ENCODE data around the gene DMAC2. TPM values are rescaled to one million over a fixed set of nuclear protein-coding genes. Genes with fewer than 3 reads are reported as not detected.

The DMAC2 gene
- total and polyA plus RNA-seq, 2 experiments from 2014 or later, result 77.2 to 86.5 TPM

- H3K4me3 ChIP-seq, result no peak overlapping the region
- no peaks in the 10 kb centered on the region for H4K20me1 ChIP-seq (replicated peaks; ENCODE audit: insufficient read depth)
- ATAC-seq (no peak), DNase-seq (ENCODE audit: low spot score) (no peak)
- Mint-ChIP-seq H3K4me1 (no peaks in the 10 kb centered on the region), H3K4me3 (no peak overlapping the region), H3K27ac (no peak overlapping the region), H3K36me3 (ENCODE audit: low read depth) (no peaks in the 10 kb centered on the region; the same call in 1 of the 3 replicates), H3K9me3 (peaks cover 57% of the 10 kb centered on the region), H3K27me3 (ENCODE audit: insufficient read depth, low read depth, poor library complexity) (peaks cover 9% of the 10 kb centered on the region)
- no peaks in the 10 kb centered on the region for H3K4me1 ChIP-seq (ENCODE audit: insufficient read depth)
- no peak overlapping the region for H3K4me2 ChIP-seq
- H3K27me3 ChIP-seq (ENCODE audit: insufficient read depth), result no peaks in the 10 kb centered on the region
- no peaks in the 10 kb centered on the region for H3F3A ChIP-seq (replicated peaks; ENCODE audit: low read depth)
- H3K9me2 ChIP-seq (ENCODE audit: insufficient read depth), result peaks cover 8% of the 10 kb centered on the region; the same call in 1 of the 2 replicates
- no peaks in the 10 kb centered on the region for H3K79me2 ChIP-seq (replicated peaks; ENCODE audit: insufficient read depth)
- H2AFZ ChIP-seq, result no peak overlapping the region
- H3K36me3 ChIP-seq (ENCODE audit: insufficient read depth), result no peaks in the 10 kb centered on the region
- TF ChIP-seq CREB1 (CRISPR knock-in tag; IDR thresholded peaks at IDR 0.05; ENCODE audit: low read depth) (no peak), STAT1 (IDR thresholded peaks at IDR 0.05; ENCODE audit: unreplicated experiment) (no peak), ZNF331 (CRISPR knock-in tag; IDR thresholded peaks at IDR 0.05; ENCODE audit: low read depth) (no peak), REST (IDR thresholded peaks at IDR 0.05; ENCODE audit: unreplicated experiment) (no peak), POLR2AphosphoS5 (IDR thresholded peaks at IDR 0.05; ENCODE audit: low read depth) (no peak), ETS1 (IDR thresholded peaks at IDR 0.05) (no peak), EZH2phosphoT487 (IDR thresholded peaks at IDR 0.05; ENCODE audit: unreplicated experiment) (no peak), ZNF114 (CRISPR knock-in tag; IDR thresholded peaks at IDR 0.05) (no peak), EZH2 (IDR thresholded peaks at IDR 0.05; ENCODE audit: low read depth, unreplicated experiment) (no peak), JUNB (IDR thresholded peaks at IDR 0.05; ENCODE audit: unreplicated experiment) (no peak), NANOG (IDR thresholded peaks at IDR 0.05; ENCODE audit: borderline replicate concordance) (no peak), ZNF462 (CRISPR knock-in tag; IDR thresholded peaks at IDR 0.05) (no peak), CTCF (conservative IDR thresholded peaks at IDR 0.05; ENCODE audit: low read depth in 2 of 2) (no peak)
- H3K27ac ChIP-seq (ENCODE audit: low read depth), result no peak overlapping the region
These were observed 40.6 kb upstream of the DMAC2 start for GRCh38 chr19:41480336-41480735.
